Activated gamma-delta T cell treated with anti-CD3 and anti-CD28 coated beads, Interleukin-2, amount 50 U/mL, for 16 hours (primary cell): Measurements from ENCODE around the gene KCTD10.

Experiments used
- DNase-seq: peaks from one replicate; pipeline ENCODE4 v3.0.0-alpha.2; 2020; ENCODE audit warnings: low read depth

Gene KCTD10

DNA sequence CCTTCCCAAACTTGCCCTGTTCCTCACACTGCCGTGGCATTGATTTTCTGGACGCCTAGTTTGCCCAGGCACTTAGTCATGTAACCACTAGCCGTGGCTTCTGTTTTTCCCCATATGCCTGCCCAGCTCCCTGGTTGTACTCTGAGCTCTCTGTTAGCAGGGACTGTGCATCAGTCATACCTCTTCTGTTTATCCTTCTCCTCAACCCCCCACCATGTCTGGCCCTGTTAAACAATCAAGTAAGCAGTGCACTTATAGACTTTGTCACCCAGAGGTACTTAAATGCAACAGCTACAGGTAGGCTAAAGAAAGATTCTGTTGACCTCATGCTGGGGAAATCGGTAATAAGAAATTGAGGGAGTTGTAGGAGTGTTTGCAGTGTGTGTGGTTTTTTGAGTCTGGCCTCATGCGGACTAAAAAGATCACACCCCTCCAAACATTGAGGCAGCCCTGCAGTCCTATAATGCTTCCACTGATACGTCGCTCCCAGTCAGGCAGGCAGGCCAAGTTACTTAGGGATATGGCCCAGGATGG is 17.3 kb upstream of the KCTD10 start:
- DNase-seq = no peak

DNA sequence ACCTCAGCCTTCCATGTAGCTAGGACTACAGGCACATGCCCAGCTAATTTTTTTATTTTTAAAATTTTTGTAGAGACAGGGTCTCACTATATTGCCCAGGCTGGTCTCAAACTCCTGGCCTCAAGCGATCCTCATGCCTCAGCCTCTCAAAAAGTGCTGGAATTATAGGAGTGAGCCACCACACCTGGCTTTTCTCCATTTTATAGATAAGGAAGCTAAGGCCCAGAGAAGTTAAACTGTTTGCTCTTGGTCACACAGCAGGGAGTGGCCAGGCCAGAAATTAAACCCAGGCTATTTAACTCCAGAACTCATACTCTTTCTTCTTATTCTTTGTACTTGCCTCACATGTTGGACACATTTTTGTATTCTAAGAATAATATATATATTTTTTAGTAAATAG is 16.8 kb upstream of the KCTD10 start:
- no peak for DNase-seq

GRCh38 chr12:109493090-109493489 is 16.0 kb upstream of the KCTD10 start:
- no peak for DNase-seq

DNA sequence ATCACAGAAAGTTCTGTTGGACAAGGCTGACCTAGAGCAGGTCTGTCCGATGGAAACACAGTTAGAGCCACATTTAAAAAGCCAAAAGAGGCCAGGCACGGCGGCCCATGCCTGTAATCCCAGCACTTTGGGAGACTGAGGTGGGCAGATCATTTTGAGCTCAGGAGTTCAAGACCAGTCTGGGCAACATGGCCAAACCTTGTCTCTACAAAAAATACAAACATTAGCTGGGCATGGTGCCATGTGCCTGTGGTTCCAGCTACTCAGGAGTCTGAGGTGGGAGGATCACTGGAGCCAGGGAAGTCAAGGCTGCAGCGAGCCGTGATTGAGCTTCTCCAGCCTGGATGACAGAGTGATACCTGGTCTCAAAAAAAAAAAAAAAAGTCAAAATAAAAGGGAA is 15.3 kb upstream of the KCTD10 start:
- DNase-seq = no peak

DNA sequence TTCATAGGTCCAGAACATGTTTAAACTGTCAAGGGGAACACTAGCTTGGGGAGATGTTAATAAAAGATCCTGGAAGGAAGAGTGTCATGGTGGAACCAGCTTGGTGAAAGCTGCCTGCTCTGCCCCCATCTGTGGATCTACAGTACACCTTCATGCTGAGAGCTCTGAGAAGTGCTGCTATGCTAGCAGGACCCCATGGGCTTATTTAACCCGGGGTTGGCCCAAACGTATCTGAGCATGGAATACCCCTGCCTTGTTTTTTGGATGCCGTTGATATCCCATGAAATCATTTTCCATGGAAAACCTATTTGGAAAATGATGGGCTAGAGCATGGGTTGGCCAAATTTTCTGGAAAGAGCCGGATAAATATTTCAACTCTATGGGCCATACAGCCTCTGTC is 14.6 kb upstream of the KCTD10 start:
- no peak for DNase-seq

DNA sequence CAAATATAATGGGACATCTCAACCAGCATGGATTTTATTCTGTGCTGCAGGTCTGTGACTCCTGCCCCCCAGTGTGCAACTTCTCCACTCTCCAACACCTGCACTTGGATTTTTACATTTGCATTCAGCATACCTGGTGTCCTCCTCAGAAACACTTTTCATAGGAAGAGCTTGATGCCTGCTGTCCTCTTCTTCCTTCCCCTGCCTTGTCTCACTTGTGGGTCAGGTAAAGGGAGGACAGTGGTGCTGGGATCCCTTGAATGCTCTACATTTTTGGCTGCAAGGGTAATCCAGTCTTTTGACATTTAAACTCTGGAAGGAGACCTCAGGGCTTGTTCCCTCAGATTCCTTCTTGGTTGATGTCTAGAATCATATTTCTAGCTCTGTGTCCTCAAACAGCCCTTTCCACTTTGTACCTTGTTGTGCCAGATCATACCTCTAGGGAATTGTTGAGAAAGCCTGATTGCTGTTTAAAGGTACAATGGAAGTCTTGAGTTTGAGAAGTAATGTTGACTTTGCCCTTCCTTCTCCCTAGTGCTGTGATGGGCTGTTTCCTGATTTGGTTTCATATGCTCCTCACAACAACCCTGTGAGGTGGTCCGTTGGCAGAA is 13.0 kb upstream of the KCTD10 start:
- no peak for DNase-seq

DNA sequence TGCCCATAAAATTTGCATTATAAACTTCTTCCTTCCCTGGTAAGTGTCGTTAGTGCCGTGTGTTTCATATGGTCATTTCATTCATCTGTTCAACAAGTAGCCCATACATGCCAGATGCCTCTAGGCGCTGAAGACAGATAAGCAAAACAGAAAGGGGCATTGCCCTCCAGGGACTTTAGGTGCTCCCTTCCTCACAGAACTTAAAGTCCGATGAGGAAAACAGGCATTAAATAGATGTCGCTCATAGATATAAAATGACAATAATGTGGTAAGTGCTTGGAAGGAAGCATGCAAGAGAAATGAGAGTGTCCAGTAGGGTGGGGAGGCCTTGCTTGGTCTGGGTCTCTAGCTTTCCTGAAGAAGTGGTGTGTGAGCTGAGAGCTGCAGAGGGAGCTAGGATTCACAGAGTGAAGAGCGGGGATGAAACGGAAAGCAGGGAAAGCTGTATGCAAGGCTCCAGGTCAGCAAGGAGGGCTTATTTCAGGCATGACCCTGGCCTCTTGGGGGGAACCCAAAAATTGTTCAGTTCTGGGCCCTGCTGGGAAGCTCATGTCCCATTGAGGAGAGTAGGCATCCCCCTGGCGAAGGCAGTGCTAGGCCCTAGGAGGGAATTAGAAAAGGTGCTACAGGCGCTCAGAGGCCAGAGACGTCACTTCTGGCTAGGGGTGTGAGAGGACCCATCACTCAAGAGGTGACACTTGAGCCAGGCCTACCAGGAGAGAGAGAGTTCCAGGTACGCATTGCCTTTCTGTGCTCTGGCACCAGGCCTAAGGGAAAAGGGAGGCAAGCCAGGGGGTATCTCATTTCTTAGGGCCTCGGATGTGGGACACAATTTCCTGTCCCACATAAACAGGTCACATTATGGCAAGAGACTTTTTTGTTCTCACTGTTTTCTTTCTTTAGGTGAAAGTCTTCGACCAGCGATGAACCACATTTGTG is 12.2 kb upstream of the KCTD10 start:
- DNase-seq = no peak

DNA sequence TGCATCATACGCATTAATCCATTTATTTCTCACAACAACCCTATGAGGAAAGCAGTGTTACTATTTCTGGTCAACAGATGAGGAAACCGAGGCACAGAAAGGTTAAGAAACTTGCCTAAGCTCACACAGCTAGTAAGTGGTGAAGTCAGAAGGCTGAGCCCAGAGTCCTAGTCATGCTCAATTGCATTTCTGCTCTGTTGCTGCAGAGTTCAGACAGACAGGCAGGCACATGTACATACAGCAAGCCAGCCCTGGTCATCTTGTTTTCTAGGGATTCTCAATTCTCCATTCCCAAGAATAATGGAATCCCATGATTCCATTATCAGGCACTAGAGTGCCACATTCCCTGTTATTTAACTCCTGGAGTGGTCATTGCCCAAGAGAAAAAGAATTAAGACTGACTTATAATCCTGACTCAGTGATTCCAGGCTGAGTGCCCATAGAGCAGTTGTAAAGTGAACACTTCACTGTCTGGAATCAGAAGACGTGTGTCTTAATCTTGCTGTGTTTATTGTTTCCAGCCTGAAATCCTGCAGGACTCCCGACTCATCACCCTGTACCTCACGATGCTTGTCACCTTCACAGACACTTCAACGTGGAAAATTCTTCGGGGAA is 11.1 kb upstream of the KCTD10 start:
- no peak for DNase-seq

- DNase-seq = no peak
Measured at GRCh38 chr12:109487181-109488050, 10.3 kb upstream of the KCTD10 start.

DNA sequence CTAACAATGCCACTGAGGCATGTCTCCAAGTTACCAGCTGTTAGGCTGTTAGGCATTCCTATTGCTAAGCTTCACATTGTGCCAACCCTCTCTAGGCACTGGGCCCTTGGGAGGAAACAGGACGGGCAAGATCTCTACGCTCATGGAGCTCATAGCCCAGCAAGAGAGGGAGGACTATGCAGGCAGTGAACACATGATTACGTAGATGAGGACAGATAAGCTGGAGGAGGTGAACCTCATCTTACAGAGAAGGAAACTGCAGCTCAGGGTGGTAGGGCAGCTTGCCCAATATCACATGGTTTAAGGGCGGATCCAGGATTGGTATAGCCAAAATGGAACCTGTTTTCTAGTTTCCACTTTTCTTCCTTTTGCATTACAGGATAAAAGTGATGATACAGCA is 8.1 kb upstream of the KCTD10 start:
- no peak for DNase-seq

GRCh38 chr12:109483346-109483745 is 6.2 kb upstream of the KCTD10 start:
- DNase-seq = no peak

DNA sequence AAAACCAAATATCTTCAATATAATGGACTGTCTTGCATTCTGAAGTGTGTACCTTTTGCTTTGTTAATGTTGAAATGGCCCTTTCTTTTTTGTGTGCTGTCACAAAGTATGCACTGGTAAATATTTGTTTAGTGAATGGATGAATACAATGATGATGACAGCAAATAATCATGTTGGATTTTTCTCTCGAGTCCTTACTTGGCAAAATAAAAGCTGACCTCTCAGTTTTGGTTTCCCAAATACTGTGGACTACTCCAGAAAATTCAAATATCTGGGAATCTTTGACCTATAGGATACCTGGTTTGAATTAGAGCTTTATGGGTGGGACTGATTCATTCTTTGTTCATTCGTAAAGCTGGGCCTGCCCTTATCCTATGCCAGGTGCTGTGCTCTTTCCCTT is 5.8 kb upstream of the KCTD10 start:
- no peak for DNase-seq

DNA sequence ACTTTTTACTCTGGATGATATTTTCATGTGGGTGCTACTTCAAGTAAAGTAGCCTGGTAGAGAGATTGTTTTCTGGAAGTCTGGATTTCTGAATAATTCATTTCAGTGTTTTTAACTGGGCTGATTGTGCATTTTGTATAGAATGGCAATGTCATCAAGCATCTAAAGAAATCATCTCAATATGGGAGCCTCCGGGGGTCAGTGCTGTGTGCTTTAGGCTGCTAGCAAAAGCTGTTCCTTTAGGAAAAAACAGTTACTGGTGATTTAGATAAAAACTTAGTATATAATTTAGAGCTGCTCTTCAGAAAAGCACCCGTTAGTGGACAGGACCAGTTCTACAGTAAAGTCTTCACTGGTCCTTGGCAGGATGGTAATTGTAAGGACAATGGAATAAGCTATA is 5.4 kb upstream of the KCTD10 start:
- DNase-seq = no peak

GRCh38 chr12:109481863-109482262 is 4.8 kb upstream of the KCTD10 start:
- DNase-seq = no peak

- DNase-seq = no peak
Measured at GRCh38 chr12:109480356-109480755, 3.3 kb upstream of the KCTD10 start.

DNA sequence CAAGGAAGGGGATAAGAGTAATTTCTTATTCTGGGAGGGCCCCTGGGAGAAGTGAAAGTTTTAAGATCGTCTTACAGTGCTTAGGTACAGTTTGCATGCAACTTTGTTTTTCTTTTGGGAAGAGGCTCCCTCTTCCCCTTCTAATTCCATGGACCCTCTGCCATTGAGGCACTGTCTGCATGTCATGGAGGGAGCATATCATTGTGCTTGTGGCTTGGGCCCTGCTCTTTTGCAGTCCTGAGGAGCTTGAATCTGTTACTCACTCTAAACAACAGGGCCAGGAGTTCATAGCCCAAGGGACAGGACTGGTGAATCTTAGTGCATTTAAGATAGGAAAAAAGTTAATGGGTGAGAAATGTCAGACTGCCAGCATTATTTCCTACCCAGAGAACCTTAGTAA is 2.7 kb upstream of the KCTD10 start:
- no peak for DNase-seq

DNA sequence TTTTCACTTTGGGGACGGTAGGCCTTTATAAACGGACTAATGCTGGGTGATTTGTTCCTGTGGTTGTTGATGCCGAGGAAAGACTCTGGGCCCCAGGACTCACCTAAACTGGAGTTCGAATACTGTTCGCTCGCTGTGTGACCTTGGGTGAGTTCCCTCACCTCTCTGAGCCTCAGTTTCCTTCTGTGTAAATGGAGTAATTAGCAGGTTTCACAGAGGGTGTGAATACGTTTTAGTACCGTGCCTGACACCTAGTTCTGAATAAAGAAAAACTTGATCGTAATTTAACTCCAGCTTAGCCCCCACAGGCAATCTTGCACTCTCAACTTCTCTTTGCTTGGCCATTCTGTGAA is 839 bp upstream of the KCTD10 start:
- DNase-seq = no peak

DNA sequence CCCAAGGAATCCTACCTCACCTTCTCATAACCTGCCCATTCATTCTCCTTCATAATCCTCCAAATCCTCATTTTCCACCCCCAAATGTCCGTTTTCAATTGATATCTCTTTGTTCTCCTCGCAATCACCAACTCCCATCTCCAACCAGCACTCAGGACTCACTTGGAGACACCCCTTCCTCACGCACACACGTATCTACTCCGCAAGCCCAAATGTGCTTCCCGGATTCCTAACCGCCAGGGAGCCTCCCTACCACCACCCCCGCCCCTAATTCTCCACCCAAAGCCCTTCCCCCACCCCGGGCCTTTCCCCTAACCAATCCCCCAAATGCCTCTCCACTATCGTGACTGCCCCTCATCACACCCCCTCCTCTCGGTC is 304 bp downstream of the KCTD10 start:
- no peak for DNase-seq

DNA sequence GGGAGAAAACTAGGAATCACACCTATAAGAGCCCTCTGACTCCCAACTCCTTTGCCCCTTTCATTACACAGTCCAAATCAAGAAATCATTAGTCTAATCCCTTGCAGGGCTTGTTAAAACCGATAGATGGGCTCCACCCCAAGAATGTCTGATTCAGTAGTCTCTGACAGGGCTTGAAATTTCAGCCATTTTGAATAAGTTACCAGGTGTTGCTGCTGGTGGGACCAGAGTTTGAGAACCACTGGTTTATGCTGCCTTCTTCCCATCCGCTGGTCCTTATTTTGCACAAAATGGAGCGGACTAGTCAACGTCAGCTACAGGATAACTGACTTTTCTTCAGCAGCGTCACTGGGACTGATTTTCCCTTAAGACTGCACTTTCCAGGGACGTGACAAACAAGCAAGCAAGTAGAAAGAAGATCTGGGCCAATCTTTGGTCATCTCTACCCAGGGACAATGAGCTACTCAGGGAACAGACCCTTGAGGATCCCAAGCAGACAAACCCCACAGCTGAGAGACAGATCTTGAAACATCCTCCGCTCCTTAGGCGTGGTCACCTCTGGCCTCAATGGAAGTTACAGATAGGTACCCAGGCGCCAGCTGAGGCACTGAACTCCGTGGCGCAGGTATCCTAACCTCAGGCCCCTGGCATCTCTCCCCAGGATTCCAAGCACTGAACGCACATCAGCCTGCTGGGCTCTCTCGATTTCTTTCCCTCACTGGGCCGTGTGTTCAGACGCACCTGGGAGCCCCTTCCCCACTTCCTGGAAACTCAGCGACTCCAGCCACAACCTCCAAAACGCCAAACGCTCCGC is 900 bp downstream of the KCTD10 start:
- DNase-seq = no peak

GRCh38 chr12:109475121-109475520 is 2.0 kb downstream of the KCTD10 start:
- no peak for DNase-seq
